A673 (cell line): ENCODE measurements around the gene ISY1. TPM values are rescaled to one million over a fixed set of nuclear protein-coding genes. Genes with fewer than 3 reads are reported as not detected.

ENCODE experiments used
- BruUV-seq: library from RNA; stranded (reverse); fragments of 400-500 nt; replicated peaks from 2 replicates; lab custom pipeline; 2021; lab: Mats Ljungman, UMichigan
- CTCF ChIA-PET: fragments of 300-600 bp; sonication (Branson Sonifier 250); formaldehyde crosslinking; loops from one replicate; lab custom pipeline; 2022; ENCODE audit warnings: antibody characterized with exemption; lab: Charles Lee
- POLR2A ChIA-PET: fragments of 300-600 bp; sonication (Branson Sonifier 250); formaldehyde crosslinking; loops from one replicate; lab custom pipeline; 2022; ENCODE audit warnings: antibody characterized with exemption; ENCODE audit not compliant: low non-redundant PET; lab: Charles Lee
- DNase-seq: peaks from one replicate; pipeline ENCODE4 v3.0.0-alpha.2; 2015; ENCODE audit warnings: low spot score
- H3K27ac ChIP-seq: fragments of 200-600 bp; sonication (generic); 2 replicates; pipeline ENCODE4 v1.5.1; 2016; ENCODE audit warnings: mixed run types, low read depth, mild to moderate bottlenecking, mixed read lengths, antibody characterized with exemption, low read length; ENCODE audit not compliant: poor library complexity, severe bottlenecking
- H3K27me3 ChIP-seq: fragments of 200-600 bp; sonication (generic); replicated peaks from 2 replicates; pipeline ENCODE4 v1.6.1; 2017; ENCODE audit warnings: mixed run types, low read depth, mild to moderate bottlenecking, mixed read lengths, antibody characterized with exemption, low read length; ENCODE audit not compliant: insufficient read depth, poor library complexity
- H3K36me3 ChIP-seq: fragments of 200-600 bp; sonication (generic); 2 replicates; pipeline ENCODE4 v1.6.1; 2016; ENCODE audit warnings: mixed run types, mild to moderate bottlenecking, mixed read lengths, antibody characterized with exemption, low read length; ENCODE audit not compliant: insufficient read depth, poor library complexity, severe bottlenecking
- H3K4me1 ChIP-seq: fragments of 200-600 bp; sonication (generic); 2 replicates; pipeline ENCODE4 v1.6.1; 2017; ENCODE audit warnings: mixed run types, mild to moderate bottlenecking, mixed read lengths, antibody characterized with exemption, low read length; ENCODE audit not compliant: insufficient read depth, poor library complexity, severe bottlenecking
- H3K4me3 ChIP-seq: fragments of 200-600 bp; sonication (generic); 2 replicates; pipeline ENCODE4 v1.5.1; 2016; ENCODE audit warnings: low read depth, mixed run types, mild to moderate bottlenecking, mixed read lengths, low read length; ENCODE audit not compliant: poor library complexity, severe bottlenecking
- H3K9me3 ChIP-seq: fragments of 200-600 bp; sonication (generic); 2 replicates; pipeline ENCODE4 v1.6.1; 2016; ENCODE audit warnings: mixed run types, low read depth, mild to moderate bottlenecking, mixed read lengths, antibody characterized with exemption, low read length; ENCODE audit not compliant: poor library complexity, severe bottlenecking
- CTCF ChIP-seq: fragments of 300-800, 200-600 bp; sonication (generic); conservative IDR thresholded peaks from 2 replicates; pipeline ENCODE4 v1.5.1; 2017; ENCODE audit warnings: low read depth, mild to moderate bottlenecking, antibody characterized with exemption, low read length, moderate library complexity, mixed read lengths
- EZH2 ChIP-seq: fragments of 200-600 bp; sonication (generic); IDR thresholded peaks from 2 replicates; pipeline ENCODE4 v1.6.1; 2017; ENCODE audit warnings: borderline replicate concordance, low read depth, mild to moderate bottlenecking, mixed read lengths, antibody characterized with exemption, low read length; ENCODE audit not compliant: poor library complexity, severe bottlenecking
- intact Hi-C: fragments of 100-400 bp; cut with micrococcal nuclease; formaldehyde crosslinking; loops from one replicate; pipeline ENCODE4 v1.10.0; 2022; ENCODE audit not compliant: unreplicated experiment
- total RNA-seq: library from RNA; stranded (reverse); gene quantifications from 2 replicates; pipeline ENCODE4 v1.2.3, GENCODE V29; 2021

The ISY1 gene
- total RNA-seq, 1 experiment from 2014 or later, result 46.2 TPM

GRCh38 chr3:129107793-129108192 is 53.1 kb downstream of the ISY1 start:
- no peaks in the 10 kb centered on the region for H3K4me1 ChIP-seq
- BruUV-seq, result no TSS peak

GRCh38 chr3:129106866-129107565 is 53.8 kb downstream of the ISY1 start:
- DNase-seq, result no peak
- TF ChIP-seq CTCF, result no peak
- no peak for TF ChIP-seq EZH2
- CTCF ChIA-PET, result no interaction called here
- Histone ChIP-seq H3K36me3 (no peaks in the 10 kb centered on the region), H3K9me3 (no peaks in the 10 kb centered on the region), H3K27me3 (no peaks in the 10 kb centered on the region), H3K27ac (no peak overlapping the region), H3K4me1 (no peaks in the 10 kb centered on the region), H3K4me3 (no peak overlapping the region)
- intact Hi-C loops, result no loop called here
- POLR2A ChIA-PET, result no interaction called here
- BruUV-seq, result no TSS peak

More at GRCh38 chr3:129107793-129108192, 53.1 kb downstream of the ISY1 start:
- DNase-seq, result no peak
- H3K4me3 ChIP-seq, result no peak overlapping the region
- no peaks in the 10 kb centered on the region for H3K27me3 ChIP-seq
- H3K36me3 ChIP-seq, result no peaks in the 10 kb centered on the region
- POLR2A ChIA-PET, result no interaction called here
- no peak overlapping the region for H3K27ac ChIP-seq
- TF ChIP-seq CTCF (no peak), EZH2 (no peak)
- intact Hi-C loops, result no loop called here
- CTCF ChIA-PET, result no interaction called here
- H3K9me3 ChIP-seq, result no peaks in the 10 kb centered on the region

GRCh38 chr3:129106320-129106719 is 54.5 kb downstream of the ISY1 start:
- ChIA-PET POLR2A (no interaction called here), CTCF (no interaction called here)
- Histone ChIP-seq H3K36me3 (no peaks in the 10 kb centered on the region), H3K9me3 (no peaks in the 10 kb centered on the region), H3K27ac (no peak overlapping the region), H3K4me3 (no peak overlapping the region), H3K27me3 (no peaks in the 10 kb centered on the region), H3K4me1 (no peaks in the 10 kb centered on the region)
- TF ChIP-seq CTCF (no peak), EZH2 (no peak)
- no TSS peak for BruUV-seq
- intact Hi-C loops, result no loop called here
- DNase-seq, result no peak
